ENCODE data around the gene SFTPD. TPM values are rescaled to one million over a fixed set of nuclear protein-coding genes. Genes with fewer than 3 reads are reported as not detected.
A peak's percentile ranks its signal among the peaks of the same experiment; 100 is the strongest.

Gene SFTPD
- total RNA-seq, 2 donors from 2014 or later, result 0.33 to 1.6 TPM

DNA sequence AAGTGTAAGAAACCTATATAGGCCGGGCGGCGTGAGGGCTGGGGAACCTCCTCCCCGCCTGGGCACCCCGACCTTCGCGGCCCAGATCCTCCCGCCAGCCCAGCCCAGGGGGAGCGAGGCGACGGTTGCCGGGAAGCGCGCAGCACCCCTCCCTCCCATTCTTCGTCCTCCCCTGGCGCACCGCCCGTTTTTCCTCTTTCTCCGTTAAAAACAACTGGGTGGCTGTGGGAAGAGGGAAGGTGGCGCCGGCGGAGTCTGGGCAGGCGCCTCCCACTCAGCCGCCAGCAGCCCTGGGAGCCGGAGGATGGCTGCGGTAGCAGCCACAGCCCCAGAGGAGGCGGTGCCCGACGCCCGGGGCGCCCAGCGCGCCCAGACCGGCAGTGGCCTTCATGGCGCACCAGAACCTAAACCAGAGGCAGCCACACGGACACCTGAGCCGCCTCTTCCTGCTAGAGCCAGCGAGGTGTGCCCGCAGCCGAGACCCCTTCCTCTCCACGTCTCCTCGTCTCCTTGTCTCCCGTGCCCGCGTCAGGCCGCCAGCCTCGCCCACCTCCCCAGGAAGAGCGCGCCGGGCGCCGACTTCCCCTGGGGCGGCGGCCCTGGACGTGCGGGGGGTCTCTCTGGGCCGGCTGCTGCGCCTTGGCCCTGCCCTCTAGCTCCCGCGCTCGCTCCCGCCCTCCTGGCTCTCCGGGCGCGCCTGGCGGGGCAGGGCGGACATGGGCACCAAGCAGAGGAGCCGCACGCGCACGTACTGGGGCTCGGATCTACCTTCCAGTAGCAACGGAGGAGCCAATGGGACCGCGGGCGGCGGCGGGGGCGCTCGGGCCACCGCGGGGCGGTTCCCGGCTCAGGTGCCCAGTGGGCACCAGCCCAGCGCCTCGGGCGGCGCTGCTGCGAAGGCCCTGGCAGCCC, 32.8 kb upstream of the SFTPD start:
- ATAC-seq, result peak; percentile 85
- intact Hi-C loops (cut with DNase I), result no loop called here
- TF ChIP-seq, protein P1, sequence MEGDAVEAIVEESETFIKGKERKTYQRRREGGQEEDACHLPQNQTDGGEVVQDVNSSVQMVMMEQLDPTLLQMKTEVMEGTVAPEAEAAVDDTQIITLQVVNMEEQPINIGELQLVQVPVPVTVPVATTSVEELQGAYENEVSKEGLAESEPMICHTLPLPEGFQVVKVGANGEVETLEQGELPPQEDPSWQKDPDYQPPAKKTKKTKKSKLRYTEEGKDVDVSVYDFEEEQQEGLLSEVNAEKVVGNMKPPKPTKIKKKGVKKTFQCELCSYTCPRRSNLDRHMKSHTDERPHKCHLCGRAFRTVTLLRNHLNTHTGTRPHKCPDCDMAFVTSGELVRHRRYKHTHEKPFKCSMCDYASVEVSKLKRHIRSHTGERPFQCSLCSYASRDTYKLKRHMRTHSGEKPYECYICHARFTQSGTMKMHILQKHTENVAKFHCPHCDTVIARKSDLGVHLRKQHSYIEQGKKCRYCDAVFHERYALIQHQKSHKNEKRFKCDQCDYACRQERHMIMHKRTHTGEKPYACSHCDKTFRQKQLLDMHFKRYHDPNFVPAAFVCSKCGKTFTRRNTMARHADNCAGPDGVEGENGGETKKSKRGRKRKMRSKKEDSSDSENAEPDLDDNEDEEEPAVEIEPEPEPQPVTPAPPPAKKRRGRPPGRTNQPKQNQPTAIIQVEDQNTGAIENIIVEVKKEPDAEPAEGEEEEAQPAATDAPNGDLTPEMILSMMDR (IDR thresholded peaks at IDR 0.05), result peak in 5 of 7 experiments; percentile 5 to 17 (median 16)
- peak; percentile 79 to 91 (median 85) for TF ChIP-seq POLR2A (IDR thresholded peaks at IDR 0.05)
- H3K4me3 ChIP-seq, result peak overlapping the region; percentile 70 to 78
- DNase-seq, result peak; percentile 78 to 85 (median 83)
- H3K27me3 ChIP-seq, result no peaks in the 10 kb centered on the region
- no peaks in the 10 kb centered on the region for H3K9me3 ChIP-seq
- peak overlapping the region; percentile 83 to 97 (median 95) for H3K27ac ChIP-seq
- no peaks in the 10 kb centered on the region for H3K36me3 ChIP-seq (replicated peaks in 1 of 2; ENCODE audit: insufficient read depth in 1 of 2, low read depth in 2 of 2)
- WGBS, 2 donors, result 0 to 1% methylated on average over 23 to 89 of the region's 89 CpGs
- peaks cover 34% of the 10 kb centered on the region for H3K4me1 ChIP-seq

DNA sequence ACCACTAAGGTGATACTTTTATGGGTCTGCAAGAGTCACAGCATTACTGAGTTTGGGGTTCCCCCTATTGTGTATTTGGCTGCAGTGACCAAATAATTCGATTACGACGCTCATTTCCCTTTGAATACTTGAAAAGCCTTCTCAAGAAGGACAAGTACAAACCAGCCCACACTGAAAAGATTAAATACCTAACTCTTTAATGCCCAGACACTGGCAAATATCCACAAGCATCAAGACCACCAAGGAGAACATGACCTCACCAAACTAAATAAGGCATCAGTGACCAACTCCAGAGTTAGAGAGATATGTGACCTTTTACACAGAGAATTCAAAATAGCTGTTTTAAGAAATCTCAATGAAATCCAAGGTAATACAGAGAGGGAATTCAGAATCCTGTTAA, 31.8 kb upstream of the SFTPD start:
- intact Hi-C loops (cut with DNase I), result no loop called here
- Histone ChIP-seq H3K4me3 (no peak overlapping the region), H3K36me3 (replicated peaks in 1 of 2; ENCODE audit: insufficient read depth in 1 of 2, low read depth in 2 of 2) (no peaks in the 10 kb centered on the region), H3K27ac (peak overlapping the region; percentile 58 to 97 (median 95)), H3K4me1 (peaks cover 34% of the 10 kb centered on the region), H3K9me3 (no peaks in the 10 kb centered on the region), H3K27me3 (no peaks in the 10 kb centered on the region)
- TF ChIP-seq POLR2A (IDR thresholded peaks at IDR 0.05), result no peak
- TF ChIP-seq, protein P1 (IDR thresholded peaks at IDR 0.05), result no peak
- 23 to 45% methylated on average over 3 of the region's 3 CpGs for WGBS, 2 donors
- ATAC-seq, result no peak
- no peak for DNase-seq

DNA sequence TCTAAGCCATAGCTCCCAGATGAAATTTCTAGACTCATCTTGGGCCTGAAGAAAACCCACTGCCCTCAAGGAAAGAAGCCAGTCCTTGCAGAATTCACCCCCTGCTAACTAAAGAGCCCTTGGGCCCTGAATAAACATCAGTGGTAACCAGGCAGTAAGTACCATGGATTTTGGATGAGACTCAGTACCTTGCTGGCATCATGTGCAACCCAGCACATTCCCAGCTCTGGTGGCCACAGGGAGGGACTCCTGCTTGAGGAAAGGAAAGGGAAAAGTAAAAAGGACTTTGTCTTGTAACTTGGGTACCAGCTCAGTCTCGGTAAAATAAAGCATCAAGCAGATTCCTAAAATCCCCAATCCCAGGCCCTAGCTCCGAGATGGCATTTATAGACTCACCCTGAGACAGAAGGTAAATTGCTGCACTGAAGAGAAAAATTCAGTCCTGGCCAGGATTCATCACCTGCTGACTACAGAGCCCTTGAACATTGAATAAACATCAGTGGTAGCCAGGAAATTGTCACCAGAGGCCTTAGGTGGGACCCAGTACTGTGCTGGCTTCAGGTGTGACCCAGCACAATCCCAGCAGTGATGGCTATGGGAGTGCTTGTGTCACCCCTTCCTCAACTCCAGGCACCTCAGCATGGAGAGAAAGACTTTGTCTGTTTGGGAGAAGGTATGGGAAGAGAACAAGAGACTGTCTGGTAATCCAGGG, 31.2 kb upstream of the SFTPD start:
- peak; percentile 13 to 39 (median 32) for DNase-seq
- H3K9me3 ChIP-seq, result no peaks in the 10 kb centered on the region
- H3K36me3 ChIP-seq (replicated peaks in 1 of 2; ENCODE audit: insufficient read depth in 1 of 2, low read depth in 2 of 2), result no peaks in the 10 kb centered on the region
- H3K4me1 ChIP-seq, result peaks cover 34% of the 10 kb centered on the region
- no peak for ATAC-seq
- H3K27me3 ChIP-seq, result no peaks in the 10 kb centered on the region
- no peak overlapping the region for H3K4me3 ChIP-seq
- peak overlapping the region; percentile 58 to 97 (median 95) for H3K27ac ChIP-seq
- TF ChIP-seq, protein P1 (IDR thresholded peaks at IDR 0.05), result no peak
- no peak for TF ChIP-seq POLR2A (IDR thresholded peaks at IDR 0.05)
- intact Hi-C loops (cut with DNase I), result no loop called here
- 27 to 47% methylated on average over 2 of the region's 2 CpGs for WGBS, 2 donors

DNA sequence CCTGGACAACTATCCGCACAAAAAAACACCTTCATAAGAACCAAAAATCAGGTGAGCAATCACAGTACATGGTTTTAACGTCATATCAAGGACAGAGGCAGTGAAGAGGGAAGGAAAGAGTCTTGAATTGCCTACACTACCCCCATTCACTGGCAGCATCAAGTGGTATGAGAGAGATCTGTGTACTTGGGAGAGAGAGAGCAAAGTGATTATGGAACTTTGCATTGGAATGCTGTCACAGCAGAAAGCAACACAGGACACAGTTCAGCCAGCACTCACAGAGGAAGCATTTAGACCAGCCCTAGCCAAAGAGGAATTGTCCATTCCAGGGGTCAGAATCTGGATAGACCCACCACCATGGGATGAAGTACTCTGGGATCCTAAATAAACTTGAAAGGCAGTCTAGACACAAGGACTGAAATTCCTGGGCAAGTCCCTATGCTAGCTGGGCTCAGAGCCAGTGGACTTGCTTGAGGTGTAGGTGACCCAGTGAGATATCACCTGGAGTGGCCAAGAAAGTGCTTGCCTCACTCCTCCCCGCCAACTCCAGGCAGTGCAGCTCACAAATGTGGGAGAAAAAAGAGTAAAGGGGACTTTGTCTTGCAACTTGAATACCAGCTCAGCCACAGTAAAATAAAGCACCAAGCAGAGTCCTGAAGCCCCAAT, 30.5 kb upstream of the SFTPD start:
- Histone ChIP-seq H3K27me3 (no peaks in the 10 kb centered on the region), H3K27ac (peak overlapping the region; percentile 58 to 97 (median 95)), H3K4me1 (peaks cover 34% of the 10 kb centered on the region), H3K9me3 (no peaks in the 10 kb centered on the region), H3K36me3 (replicated peaks in 1 of 2; ENCODE audit: insufficient read depth in 1 of 2, low read depth in 2 of 2) (no peaks in the 10 kb centered on the region), H3K4me3 (no peak overlapping the region)
- TF ChIP-seq POLR2A (IDR thresholded peaks at IDR 0.05), result no peak
- TF ChIP-seq, protein P1 (IDR thresholded peaks at IDR 0.05), result no peak
- intact Hi-C loops (cut with DNase I), result no loop called here
- DNase-seq (peak; percentile 58 to 85 (median 74)), ATAC-seq (no peak)
- WGBS, 2 donors, result 39 to 52% methylated on average over 3 of the region's 3 CpGs
